Transverse colon (tissue), 4 donors: Measurements from ENCODE around the gene PPP1R9A. TPM values are rescaled to one million over a fixed set of nuclear protein-coding genes. Genes with fewer than 3 reads are reported as not detected.

ENCODE experiments used
- DNase-seq: peaks from one replicate; pipeline ENCODE4 v3.0.0-alpha.2; 2019
- H3K27ac ChIP-seq, 4 donors: fragments of 200-600 bp; sonication (generic); 2 replicates each; pipeline ENCODE4 v1.5.1; 2016 to 2018; ENCODE audit warnings: inconsistent platforms in 4 of 4
- H3K27me3 ChIP-seq: fragments of 200-600 bp; sonication (generic); 2 replicates; pipeline ENCODE4 v1.5.1; 2017; ENCODE audit warnings: inconsistent platforms
- H3K36me3 ChIP-seq, 4 donors: fragments of 200-600 bp; sonication (generic); 2 replicates each; pipeline ENCODE4 v1.5.1; 2017 to 2019; ENCODE audit warnings: inconsistent platforms in 4 of 4
- H3K4me1 ChIP-seq, 4 donors: fragments of 200-600 bp; sonication (generic); 2 replicates each; pipeline ENCODE4 v1.5.1; 2017 to 2020; ENCODE audit warnings: inconsistent platforms in 4 of 4
- H3K4me3 ChIP-seq, 4 donors: fragments of 200-600 bp; sonication (generic); 1 replicate in 1 of 4; 2 replicates in 3 of 4; pipeline versions ENCODE4 v1.5.1 to v1.6.1; 2017 to 2019; ENCODE audit warnings: inconsistent platforms in 4 of 4
- H3K9me3 ChIP-seq, 2 donors: fragments of 200-600 bp; sonication (generic); 2 replicates each; pipeline ENCODE4 v1.5.1; 2017 to 2019; ENCODE audit warnings: inconsistent platforms in 2 of 2
- CTCF ChIP-seq, 5 experiments: fragments of 200-600 bp in 3 of 5; fragments of 450-650 bp in 2 of 5; sonication (generic) in 3 of 5; IDR thresholded peaks; 1 replicate in 2 of 5; 2 replicates in 3 of 5; pipeline ENCODE4 v1.5.1; 2016 to 2017; ENCODE audit warnings: antibody characterized with exemption in 5 of 5, inconsistent platforms in 3 of 5, mild to moderate bottlenecking in 2 of 5, moderate library complexity in 1 of 5
- EP300 ChIP-seq: sonication (generic); formaldehyde crosslinking; IDR thresholded peaks from one replicate; pipeline ENCODE4 v1.6.1; 2017; ENCODE audit warnings: antibody characterized with exemption, low read depth
- POLR2A ChIP-seq: fragments of 450-650 bp; IDR thresholded peaks from one replicate; pipeline ENCODE4 v1.6.1; 2016; ENCODE audit warnings: antibody characterized with exemption, mild to moderate bottlenecking, moderate library complexity
- POLR2AphosphoS5 ChIP-seq, 3 donors: sonication (generic); formaldehyde crosslinking; IDR thresholded peaks; one replicate each; pipeline ENCODE4 v1.6.1; 2016; ENCODE audit warnings: antibody characterized with exemption in 3 of 3
- WGBS, 2 donors: methylation state at CpG; one replicate each; pipeline ENCODE4 v1.1.5; 2018; ENCODE audit warnings: low coverage in 1 of 2; 5-methylcytosine and 5-hydroxymethylcytosine counted together
- in situ Hi-C, 4 donors: fragments of 200-750 bp; cut with MboI; loops; one replicate each; pipeline versions ENCODE4 v1.15.0 to v1.15.1; 2017; ENCODE audit warnings: low sequenced_read_pairs in 3 of 4, low pct_ligation_motif_present in 1 of 4, low pct_unique_long_range_greater_than_20kb in 1 of 4
- intact Hi-C: fragments of 100-400 bp; cut with DNase I; formaldehyde crosslinking; loops from one replicate; pipeline ENCODE4 v1.15.1; 2023; ENCODE audit warnings: low total_unique reads
- total RNA-seq, 4 donors: library from RNA; depleted of rRNA; stranded (reverse); fragments of >200 nt; gene quantifications; one replicate each; pipeline ENCODE4 v1.1.0, GENCODE V29; 2016

The PPP1R9A gene
- total RNA-seq, 4 donors from 2014 or later, result 13.1 to 30.0 (median 23.2) TPM

- no peaks in the 10 kb centered on the region for H3K4me1 ChIP-seq
- 67 to 87% methylated on average over 1 of the region's 1 CpG for WGBS, 2 donors
- DNase-seq, result no peak
- H3K36me3 ChIP-seq, result no peaks in the 10 kb centered on the region
- intact Hi-C loops, result no loop called here
- no peak for TF ChIP-seq EP300
- no peak for TF ChIP-seq POLR2A
- TF ChIP-seq CTCF (IDR thresholded peaks at IDR 0.05), result no peak
- TF ChIP-seq POLR2AphosphoS5 (IDR thresholded peaks at IDR 0.05), result no peak
- no peaks in the 10 kb centered on the region for H3K27me3 ChIP-seq
- in situ Hi-C loops, result no loop called here
- no peak overlapping the region for H3K4me3 ChIP-seq
- H3K27ac ChIP-seq, result no peak overlapping the region
- no peaks in the 10 kb centered on the region for H3K9me3 ChIP-seq
These were observed 9.9 kb upstream of the PPP1R9A start for GRCh38 chr7:94897541-94897940.

- DNase-seq, result no peak
- in situ Hi-C loops, result no loop called here
- Histone ChIP-seq H3K36me3 (no peaks in the 10 kb centered on the region), H3K4me1 (no peaks in the 10 kb centered on the region), H3K4me3 (no peak overlapping the region), H3K27me3 (no peaks in the 10 kb centered on the region), H3K27ac (no peak overlapping the region), H3K9me3 (no peaks in the 10 kb centered on the region)
- TF ChIP-seq CTCF (IDR thresholded peaks at IDR 0.05), result no peak
- no peak for TF ChIP-seq POLR2A
- no peak for TF ChIP-seq EP300
- TF ChIP-seq POLR2AphosphoS5 (IDR thresholded peaks at IDR 0.05), result no peak
- intact Hi-C loops, result no loop called here
These were observed 9.1 kb upstream of the PPP1R9A start for GRCh38 chr7:94898340-94898739.

- Histone ChIP-seq H3K4me3 (no peak overlapping the region), H3K27me3 (no peaks in the 10 kb centered on the region), H3K36me3 (no peaks in the 10 kb centered on the region), H3K9me3 (no peaks in the 10 kb centered on the region), H3K4me1 (peaks cover 0 to 1% (median under 1%) of the 10 kb centered on the region in 4 donors), H3K27ac (no peak overlapping the region)
- no peak for TF ChIP-seq EP300
- TF ChIP-seq POLR2AphosphoS5 (IDR thresholded peaks at IDR 0.05), result no peak
- no peak for TF ChIP-seq POLR2A
- TF ChIP-seq CTCF (IDR thresholded peaks at IDR 0.05), result no peak
- in situ Hi-C loops, result no loop called here
- intact Hi-C loops, result no loop called here
- DNase-seq, result no peak
- 82 to 96% methylated on average over 3 of the region's 3 CpGs for WGBS, 2 donors
These were observed 5.4 kb upstream of the PPP1R9A start for GRCh38 chr7:94901981-94902380.

GRCh38 chr7:94903971-94904370 is 3.4 kb upstream of the PPP1R9A start:
- no peaks in the 10 kb centered on the region for H3K36me3 ChIP-seq
- H3K27me3 ChIP-seq, result peaks cover 3% of the 10 kb centered on the region
- TF ChIP-seq CTCF (IDR thresholded peaks at IDR 0.05) (no peak), EP300 (no peak), POLR2AphosphoS5 (IDR thresholded peaks at IDR 0.05) (no peak), POLR2A (no peak)
- no peaks in the 10 kb centered on the region for H3K9me3 ChIP-seq
- no peak overlapping the region for H3K4me3 ChIP-seq
- DNase-seq, result no peak
- peaks cover 0 to 9% (median 2%) of the 10 kb centered on the region in 4 donors for H3K4me1 ChIP-seq
- in situ Hi-C loops, result no loop called here
- intact Hi-C loops, result no loop called here
- H3K27ac ChIP-seq, result no peak overlapping the region
